ENCODE results near the gene RASA1. TPM values are rescaled to one million over a fixed set of nuclear protein-coding genes. Genes with fewer than 3 reads are reported as not detected.

Gene RASA1
- total RNA-seq, 1 donor from 2014 or later: 36.4 TPM

DNA sequence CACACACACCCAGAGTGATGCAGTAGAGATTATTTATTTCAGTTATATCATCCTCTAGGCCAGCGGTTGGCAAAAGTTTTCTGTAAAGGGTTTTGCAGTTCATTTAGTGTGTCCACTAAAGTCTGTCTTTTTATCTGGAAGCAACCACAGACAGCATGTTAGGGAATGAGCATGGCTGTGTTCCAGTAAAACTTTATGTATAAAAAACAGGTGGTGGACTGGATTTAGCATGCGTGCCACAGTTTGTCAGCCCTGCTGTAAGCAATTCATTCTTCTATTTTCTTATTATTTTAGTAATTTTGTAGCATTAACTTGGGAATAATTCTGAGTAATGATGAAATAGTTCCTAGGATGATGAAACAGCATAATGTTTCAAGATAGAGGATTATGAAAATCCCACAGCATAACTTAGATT is 93.4 kb downstream of the RASA1 start:
- no peak for DNase-seq

- no peak for DNase-seq
Measured at GRCh38 chr5:87361536-87362213, 94.0 kb downstream of the RASA1 start.

- DNase-seq: no peak
Measured at GRCh38 chr5:87367243-87367642, 99.6 kb downstream of the RASA1 start.

GRCh38 chr5:87368601-87369000 is 100.9 kb downstream of the RASA1 start:
- DNase-seq: no peak

- no peak for DNase-seq
Measured at GRCh38 chr5:87369431-87369830, 101.7 kb downstream of the RASA1 start.

- no peak for DNase-seq
Measured at GRCh38 chr5:87372705-87373104, 105.0 kb downstream of the RASA1 start.

DNA sequence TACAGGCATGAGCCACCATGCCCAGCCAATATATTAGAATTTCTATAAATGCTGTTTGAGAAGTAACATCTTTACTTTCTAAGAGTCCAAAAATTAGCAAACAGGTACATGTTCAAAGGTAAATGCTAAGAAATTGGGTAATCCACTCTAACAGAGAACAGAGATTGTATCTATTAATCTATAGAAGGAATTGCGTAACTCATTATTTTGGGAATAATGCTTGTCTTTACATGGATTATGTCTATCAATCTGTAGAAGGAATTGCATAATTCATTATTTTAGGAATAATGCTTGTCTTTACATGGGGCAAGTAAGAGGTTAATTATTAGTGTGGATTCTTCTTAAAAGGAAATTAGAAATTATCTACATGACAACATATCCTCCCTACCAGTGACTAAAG is 114.5 kb downstream of the RASA1 start:
- DNase-seq: no peak

DNA sequence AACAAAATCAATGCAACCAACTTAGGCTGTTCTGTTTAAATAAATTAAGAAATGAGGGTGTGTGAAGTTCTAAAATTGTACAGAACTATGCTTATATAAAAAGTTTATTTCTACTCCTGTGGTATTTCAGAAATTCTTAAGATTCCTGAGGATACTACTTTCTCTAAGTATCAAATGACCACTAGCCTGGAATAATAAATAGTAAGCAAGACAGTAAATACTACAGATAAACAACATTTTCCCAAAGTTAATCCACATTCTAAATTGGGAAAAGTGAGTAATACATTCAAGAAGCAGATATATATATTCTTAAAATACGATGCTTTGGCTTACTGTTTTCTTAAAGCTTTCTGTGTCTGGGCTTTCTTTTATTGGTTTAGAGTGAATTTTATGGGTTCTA is 115.5 kb downstream of the RASA1 start:
- DNase-seq: no peak

DNA sequence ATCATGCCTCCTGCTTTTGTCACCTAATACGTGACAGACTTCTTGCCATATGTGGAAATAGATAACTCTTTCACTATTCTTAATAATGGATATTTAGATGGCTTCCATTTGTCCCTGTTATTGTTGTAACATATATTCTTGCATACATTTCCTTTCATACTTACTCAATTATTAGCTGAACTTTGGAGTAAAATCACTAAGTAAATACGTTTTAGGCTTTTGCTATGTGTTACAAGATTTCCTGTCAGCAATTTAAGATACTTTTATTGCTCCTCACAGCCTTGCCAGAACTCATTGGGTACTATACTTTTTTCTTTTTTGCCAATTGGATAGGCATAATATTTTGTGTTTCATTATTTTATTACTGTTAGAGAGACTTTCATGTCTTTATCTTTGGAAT is 118.1 kb downstream of the RASA1 start:
- no peak for DNase-seq

- no peak for DNase-seq
Measured at GRCh38 chr5:87388129-87388528, 120.4 kb downstream of the RASA1 start.

DNA sequence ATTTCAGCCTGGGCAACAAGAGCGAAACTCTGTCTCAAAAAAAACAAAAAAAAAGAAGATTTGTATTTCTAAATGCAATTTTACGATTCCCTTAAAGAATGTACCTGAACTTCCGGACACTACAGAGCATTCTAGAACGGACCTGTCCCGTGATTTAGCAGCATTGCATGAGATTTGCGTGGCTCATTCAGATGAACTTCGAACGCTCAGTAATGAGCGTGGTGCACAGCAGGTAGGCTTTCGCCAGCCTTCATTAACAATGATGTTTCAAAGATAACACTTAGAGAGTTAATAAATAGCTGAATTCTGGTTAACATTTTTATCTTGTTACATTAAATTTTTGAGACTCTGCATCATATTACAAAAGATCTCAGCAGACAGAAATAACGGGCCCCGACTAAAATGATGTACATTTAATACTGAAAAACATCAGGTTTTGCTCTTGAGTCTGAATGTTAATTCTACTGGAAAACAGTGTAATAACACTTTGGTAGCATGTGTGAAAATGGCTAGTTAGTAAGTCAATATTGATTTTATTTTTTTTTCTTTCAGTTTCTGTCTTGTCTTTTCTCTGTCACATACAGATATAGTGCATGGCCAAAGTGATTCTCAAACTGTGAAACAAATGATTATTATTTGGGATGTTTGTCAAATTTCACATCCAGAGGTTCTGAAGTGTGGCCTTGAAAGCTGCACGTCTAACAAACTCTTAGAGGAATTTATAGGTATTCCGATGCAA is 121.8 kb downstream of the RASA1 start:
- DNase-seq: no peak

DNA sequence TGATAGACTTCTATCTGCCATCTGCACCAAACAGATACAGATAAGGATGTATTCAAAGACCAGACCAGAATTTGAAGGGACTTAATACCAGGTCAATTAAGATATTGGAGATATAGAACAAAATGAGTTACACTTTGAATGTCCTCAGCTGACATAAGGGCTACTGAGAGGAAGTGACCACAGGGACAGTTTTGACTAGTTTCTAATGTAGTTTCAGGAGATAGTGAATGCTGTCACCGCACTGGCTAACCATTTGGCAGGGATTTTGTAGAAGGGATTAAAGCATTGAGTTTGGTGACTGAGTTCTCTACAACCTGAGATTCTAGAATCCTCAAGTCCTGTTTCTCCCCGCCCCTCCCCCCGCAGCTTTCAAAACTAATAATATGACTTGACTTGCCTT is 122.4 kb downstream of the RASA1 start:
- DNase-seq: no peak

GRCh38 chr5:87390576-87391199 is 123.0 kb downstream of the RASA1 start:
- DNase-seq: no peak

GRCh38 chr5:87392170-87392569 is 124.5 kb downstream of the RASA1 start:
- DNase-seq: no peak

GRCh38 chr5:87392801-87393200 is 125.1 kb downstream of the RASA1 start:
- no peak for DNase-seq

DNA sequence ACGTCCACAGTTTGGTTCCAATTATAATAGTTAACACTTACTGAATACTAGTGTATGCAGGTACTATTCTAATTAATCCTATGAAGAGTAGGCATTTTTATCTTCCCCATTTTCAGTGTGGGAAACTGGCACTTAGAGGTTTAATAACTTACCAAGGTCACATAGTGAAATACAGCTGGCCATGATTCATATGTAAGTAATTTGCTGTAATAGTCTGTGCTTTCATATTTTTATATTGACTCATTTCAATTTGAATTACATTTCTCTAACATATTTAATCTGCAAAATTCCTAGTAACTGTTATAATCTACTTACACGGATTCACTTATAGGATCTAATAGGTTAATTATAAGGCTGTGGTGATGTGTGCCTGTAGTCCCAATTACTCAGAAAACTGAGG is 125.6 kb downstream of the RASA1 start:
- no peak for DNase-seq

DNA sequence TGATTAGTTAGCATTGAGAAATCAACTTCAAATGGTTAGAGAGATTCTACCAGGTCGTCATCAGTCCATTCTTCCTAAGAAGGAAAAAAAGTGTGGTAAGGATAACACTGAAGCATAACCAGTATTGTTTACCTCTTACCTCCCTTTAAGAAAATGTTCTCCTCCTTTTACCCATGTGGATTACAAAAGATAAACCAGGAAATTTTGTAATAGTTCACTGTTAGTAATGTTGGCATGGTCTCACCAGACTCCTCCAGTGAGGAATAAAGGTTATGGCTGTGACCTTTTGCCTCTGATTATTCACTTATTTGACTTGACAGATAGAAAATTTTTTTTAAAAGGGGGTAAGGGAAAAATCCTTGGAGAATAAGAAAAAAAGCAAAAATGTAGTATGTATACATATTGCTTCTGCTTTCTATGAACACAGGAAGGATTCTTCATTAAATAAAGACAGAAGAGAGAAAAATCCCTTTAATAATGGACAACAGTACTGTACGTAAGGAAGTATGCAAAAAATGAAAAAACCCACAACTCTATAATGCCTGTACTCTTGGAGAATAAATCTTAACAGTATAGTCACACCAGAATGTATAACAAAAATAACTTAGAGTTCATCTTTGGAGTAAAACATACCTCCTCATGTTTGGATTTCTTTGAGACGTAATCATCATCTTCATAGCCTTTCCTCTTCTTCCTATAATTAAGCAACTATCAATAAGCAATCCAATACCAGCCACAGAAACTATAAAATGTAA is 126.9 kb downstream of the RASA1 start:
- DNase-seq: no peak

DNA sequence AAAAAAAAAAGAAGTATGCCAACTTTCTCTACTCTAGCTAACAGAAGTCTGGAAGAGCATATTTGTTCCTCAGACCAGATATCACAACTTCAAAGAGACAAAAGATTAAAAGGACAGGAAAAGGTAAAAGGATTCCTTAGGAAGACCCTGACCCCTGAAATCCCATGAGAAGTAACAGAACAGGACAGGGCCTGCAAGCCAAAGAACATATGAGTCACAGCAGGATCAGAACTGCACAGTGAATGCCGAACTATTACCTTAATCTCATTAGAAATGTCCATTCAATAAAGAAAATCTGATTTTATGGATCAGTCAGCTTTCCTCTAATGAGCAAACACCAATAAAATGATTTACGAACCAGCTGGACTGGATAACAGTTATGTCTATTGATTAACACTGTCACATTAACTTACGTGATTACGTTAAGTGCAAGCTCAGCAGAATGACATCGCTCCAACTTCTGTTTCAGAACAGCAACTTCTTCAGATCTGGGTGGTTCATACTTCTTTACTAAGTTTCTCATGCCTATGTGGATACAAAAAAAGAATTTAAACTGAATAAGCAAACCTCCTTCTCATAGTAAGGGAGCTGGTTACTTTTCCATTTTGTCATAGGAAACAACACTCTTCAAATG is 131.4 kb downstream of the RASA1 start:
- no peak for DNase-seq

DNA sequence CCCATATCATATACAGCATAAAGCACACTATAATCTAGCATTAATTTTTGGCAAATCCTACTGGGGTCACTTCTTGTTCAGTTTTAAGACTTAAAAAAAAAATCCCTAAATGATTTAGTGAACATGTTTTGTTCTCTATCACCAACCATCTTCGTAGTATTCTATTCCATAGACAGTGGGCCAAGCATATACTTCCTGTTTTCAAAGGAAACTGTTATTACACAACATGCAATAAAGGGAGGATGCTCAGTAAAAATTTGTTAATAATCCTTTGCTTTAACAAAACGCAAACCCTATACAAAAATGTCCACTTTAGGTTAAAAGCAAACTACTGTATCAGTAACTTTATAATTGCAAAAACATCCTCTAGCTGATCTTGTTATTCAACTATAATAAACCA is 132.0 kb downstream of the RASA1 start:
- no peak for DNase-seq

- no peak for DNase-seq
Measured at GRCh38 chr5:87400305-87400899, 132.7 kb downstream of the RASA1 start.

- DNase-seq: no peak
Measured at GRCh38 chr5:87401626-87402025, 133.9 kb downstream of the RASA1 start.

GRCh38 chr5:87403409-87403808 is 135.7 kb downstream of the RASA1 start:
- DNase-seq: no peak

Data from skin of body (tissue), 2 donors.